Measurements from ENCODE around the gene RNF38.
"Not testable (repeated sequence)": the region's sequence is repeated elsewhere in the genome, so short reads cannot be mapped to it uniquely, and the experiment has no call there.

RNF38 gene

DNA sequence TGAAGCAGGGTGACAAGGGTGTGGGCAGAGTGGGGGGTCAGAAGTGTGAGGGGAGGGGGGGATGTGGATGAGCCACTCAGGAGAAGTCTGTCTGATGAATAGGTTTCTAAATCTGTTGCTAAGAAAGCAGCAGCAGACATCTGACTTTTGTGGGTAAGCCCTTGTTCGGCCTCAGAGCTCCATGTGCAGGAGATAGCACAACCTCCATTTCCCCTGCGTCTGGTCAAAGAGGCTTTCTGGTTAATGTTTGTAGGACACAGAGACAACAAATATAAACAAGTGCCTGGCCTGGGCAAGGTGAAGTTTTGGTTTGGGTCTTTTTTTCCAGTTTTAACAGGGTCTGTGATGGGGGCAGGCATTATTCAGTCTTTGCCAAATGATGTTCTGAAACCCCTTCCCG lies 84.8 kb downstream of the RNF38 start:
- Histone ChIP-seq H3K9me3 (ENCODE audit: control insufficient read depth, insufficient read depth, low read length) (no peaks in the 10 kb centered on the region), H3K9ac (ENCODE audit: low read depth, low read length) (no peak overlapping the region), H3K4me1 (ENCODE audit: insufficient read depth, low read length) (peaks cover 23% of the 10 kb centered on the region), H3K36me3 (ENCODE audit: insufficient read depth, low read length) (no peaks in the 10 kb centered on the region)

GRCh38 chr9:36314740-36315139 lies 85.3 kb downstream of the RNF38 start:
- Histone ChIP-seq H3K9me3 (ENCODE audit: control insufficient read depth, insufficient read depth, low read length) (no peaks in the 10 kb centered on the region), H3K36me3 (ENCODE audit: insufficient read depth, low read length) (no peaks in the 10 kb centered on the region), H3K4me1 (ENCODE audit: insufficient read depth, low read length) (peaks cover 21% of the 10 kb centered on the region), H3K9ac (ENCODE audit: low read depth, low read length) (no peak overlapping the region)

DNA sequence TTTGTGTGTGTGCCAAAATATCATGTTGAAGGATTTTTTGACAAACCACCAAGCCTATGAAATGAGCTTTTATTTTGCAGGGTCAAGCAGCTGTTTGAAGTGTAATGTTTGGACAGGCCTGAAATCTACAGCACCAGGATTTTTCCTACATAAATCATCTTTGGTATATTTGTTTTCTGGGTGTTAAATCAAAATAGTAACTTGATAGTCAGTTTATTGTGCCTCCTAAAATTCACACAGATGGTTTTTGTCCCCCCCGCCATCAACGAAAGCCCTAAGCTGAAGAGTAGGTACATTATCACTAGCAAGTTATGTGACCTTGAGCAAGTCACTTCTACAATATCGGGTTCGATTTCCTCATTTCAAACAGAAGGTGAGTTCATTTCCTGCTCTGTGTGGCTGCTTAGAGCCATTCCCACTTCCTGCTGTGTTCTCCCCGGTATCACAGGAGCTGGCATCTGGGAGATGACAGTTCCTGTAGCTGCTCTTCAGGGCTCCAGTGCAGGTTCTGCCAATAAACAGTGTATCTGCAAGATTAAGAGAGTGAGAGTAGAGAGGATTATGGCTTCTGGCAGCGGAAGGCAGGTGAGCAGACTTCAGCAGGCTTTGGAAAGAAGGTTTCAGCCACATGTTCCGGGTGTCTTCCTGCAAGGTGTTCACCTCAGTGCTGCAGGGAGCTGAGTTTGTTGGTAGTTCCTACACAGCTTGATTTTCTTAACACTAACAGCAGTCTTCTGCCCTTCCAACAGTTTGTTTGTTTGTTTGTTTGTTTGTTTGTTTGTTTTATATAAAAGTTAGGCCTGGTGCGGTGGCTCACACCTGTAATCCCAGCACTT lies 93.4 kb downstream of the RNF38 start:
- Histone ChIP-seq H3K9me3 (ENCODE audit: control insufficient read depth, insufficient read depth, low read length) (no peaks in the 10 kb centered on the region), H3K4me1 (ENCODE audit: insufficient read depth, low read length) (no peaks in the 10 kb centered on the region; the same call in 1 of the 2 replicates), H3K36me3 (ENCODE audit: insufficient read depth, low read length) (no peaks in the 10 kb centered on the region), H3K9ac (ENCODE audit: low read depth, low read length) (no peak overlapping the region)

- not testable (repeated sequence) for H3K9me3 ChIP-seq (ENCODE audit: control insufficient read depth, insufficient read depth, low read length); H3K4me1 ChIP-seq (ENCODE audit: insufficient read depth, low read length); H3K36me3 ChIP-seq (ENCODE audit: insufficient read depth, low read length); H3K9ac ChIP-seq (ENCODE audit: low read depth, low read length)
Observed at GRCh38 chr9:36304366-36304765, 95.7 kb downstream of the RNF38 start.

- H3K9me3 ChIP-seq (ENCODE audit: control insufficient read depth, insufficient read depth, low read length), result no peaks in the 10 kb centered on the region
- no peak overlapping the region for H3K9ac ChIP-seq (ENCODE audit: low read depth, low read length)
- H3K36me3 ChIP-seq (ENCODE audit: insufficient read depth, low read length), result no peaks in the 10 kb centered on the region
- H3K4me1 ChIP-seq (ENCODE audit: insufficient read depth, low read length), result peaks cover 6% of the 10 kb centered on the region; the same call in 1 of the 2 replicates
Observed at GRCh38 chr9:36301227-36301626, 98.8 kb downstream of the RNF38 start.

DNA sequence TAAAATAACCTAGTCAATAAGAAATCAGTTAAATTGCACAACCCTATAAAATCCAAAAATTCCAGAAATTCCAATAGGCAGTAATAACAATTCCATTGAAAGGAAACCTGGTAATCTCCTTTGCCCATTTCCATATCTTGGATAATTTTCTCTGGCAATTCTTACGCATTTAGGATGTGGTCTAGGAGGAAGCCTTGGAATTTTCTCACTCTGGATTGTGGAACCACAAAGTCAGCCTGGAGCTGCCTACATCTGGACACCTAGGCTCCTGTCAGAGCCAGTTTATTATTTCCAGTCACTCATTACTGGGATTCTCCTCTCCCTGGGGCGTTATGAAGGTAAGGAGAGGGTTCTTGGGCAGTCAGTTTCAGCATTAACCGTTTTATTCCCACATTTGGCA lies 101.5 kb downstream of the RNF38 start:
- Histone ChIP-seq H3K9ac (ENCODE audit: low read depth, low read length) (no peak overlapping the region), H3K36me3 (ENCODE audit: insufficient read depth, low read length) (no peaks in the 10 kb centered on the region)

DNA sequence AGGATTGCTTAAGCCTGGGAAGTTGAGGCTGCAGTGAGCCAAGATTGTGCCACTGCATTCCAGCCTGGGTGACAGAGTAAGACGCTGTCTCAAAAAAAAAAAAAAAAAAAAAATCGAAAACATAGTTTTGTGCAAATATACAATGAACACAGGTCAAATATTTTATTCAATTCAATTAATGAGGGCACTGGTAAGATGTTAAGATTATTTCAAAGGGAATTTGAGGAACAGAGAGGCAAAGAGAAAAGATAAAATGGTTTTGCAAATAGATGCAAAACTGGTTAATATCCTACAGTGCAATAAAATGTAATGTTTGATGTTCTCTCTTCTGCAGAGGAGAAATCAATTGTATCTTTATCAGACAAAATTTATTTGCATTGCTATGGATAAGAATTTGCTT lies 102.3 kb downstream of the RNF38 start:
- H3K9me3 ChIP-seq (ENCODE audit: control insufficient read depth, insufficient read depth, low read length), result no peaks in the 10 kb centered on the region
- peaks cover 6% of the 10 kb centered on the region; the same call in 1 of the 2 replicates for H3K4me1 ChIP-seq (ENCODE audit: insufficient read depth, low read length)
- H3K36me3 ChIP-seq (ENCODE audit: insufficient read depth, low read length), result no peaks in the 10 kb centered on the region
- H3K9ac ChIP-seq (ENCODE audit: low read depth, low read length), result no peak overlapping the region

More for the DNA sequence above, 101.5 kb downstream of the RNF38 start:
- H3K4me1 ChIP-seq (ENCODE audit: insufficient read depth, low read length), result peaks cover 6% of the 10 kb centered on the region; the same call in 1 of the 2 replicates
- H3K9me3 ChIP-seq (ENCODE audit: control insufficient read depth, insufficient read depth, low read length), result no peaks in the 10 kb centered on the region

- not testable (repeated sequence) for H3K9me3 ChIP-seq (ENCODE audit: control insufficient read depth, insufficient read depth, low read length); H3K9ac ChIP-seq (ENCODE audit: low read depth, low read length); H3K36me3 ChIP-seq (ENCODE audit: insufficient read depth, low read length)
- H3K4me1 ChIP-seq (ENCODE audit: insufficient read depth, low read length), result peaks cover 11% of the 10 kb centered on the region; the same call in 1 of the 2 replicates
Observed at GRCh38 chr9:36294996-36295395, 105.1 kb downstream of the RNF38 start.

DNA sequence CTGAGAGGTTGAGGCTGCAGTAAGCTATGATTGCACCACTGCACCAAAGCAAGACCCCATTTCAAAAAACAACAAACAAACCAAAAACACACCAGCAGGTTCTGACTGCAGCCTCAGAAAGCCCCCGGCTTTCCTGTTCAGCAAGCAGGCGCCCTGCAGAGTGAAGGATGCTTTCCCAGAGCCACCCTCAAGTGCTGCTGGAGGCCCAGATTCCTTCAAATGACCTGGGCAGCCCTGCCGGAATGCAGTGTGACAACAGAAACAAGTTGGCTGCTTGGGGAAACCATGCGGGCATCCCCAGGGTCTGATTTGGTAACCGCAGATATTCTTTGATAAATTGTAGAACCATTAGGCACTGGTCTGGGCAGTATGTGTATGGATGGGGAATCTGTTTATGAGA lies 106.2 kb downstream of the RNF38 start:
- Histone ChIP-seq H3K9me3 (ENCODE audit: control insufficient read depth, insufficient read depth, low read length) (no peaks in the 10 kb centered on the region), H3K9ac (ENCODE audit: low read depth, low read length) (no peak overlapping the region), H3K36me3 (ENCODE audit: insufficient read depth, low read length) (no peaks in the 10 kb centered on the region), H3K4me1 (ENCODE audit: insufficient read depth, low read length) (peaks cover 11% of the 10 kb centered on the region; the same call in 1 of the 2 replicates)

DNA sequence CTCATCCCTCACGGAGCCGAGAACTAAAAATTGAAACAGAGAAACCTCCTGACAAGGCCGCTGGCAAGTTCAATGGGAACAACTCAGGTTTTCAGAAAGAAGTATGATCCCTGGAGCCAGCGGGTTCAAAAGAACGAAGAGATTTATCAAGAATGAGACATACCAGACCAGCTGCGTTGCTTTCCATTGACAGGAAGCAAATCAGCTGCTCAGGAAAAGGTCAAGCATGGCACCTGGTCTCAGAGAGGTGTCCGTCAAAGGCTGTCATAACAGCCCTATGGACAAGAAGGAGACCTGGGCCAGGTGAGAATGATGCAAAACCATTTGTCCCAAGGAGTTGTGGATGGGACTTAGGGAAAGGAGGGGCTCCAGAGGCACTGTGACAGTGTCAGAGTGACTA lies 106.9 kb downstream of the RNF38 start:
- no peak overlapping the region for H3K9ac ChIP-seq (ENCODE audit: low read depth, low read length)
- peaks cover 11% of the 10 kb centered on the region; the same call in 1 of the 2 replicates for H3K4me1 ChIP-seq (ENCODE audit: insufficient read depth, low read length)
- H3K9me3 ChIP-seq (ENCODE audit: control insufficient read depth, insufficient read depth, low read length), result no peaks in the 10 kb centered on the region
- H3K36me3 ChIP-seq (ENCODE audit: insufficient read depth, low read length), result no peaks in the 10 kb centered on the region

DNA sequence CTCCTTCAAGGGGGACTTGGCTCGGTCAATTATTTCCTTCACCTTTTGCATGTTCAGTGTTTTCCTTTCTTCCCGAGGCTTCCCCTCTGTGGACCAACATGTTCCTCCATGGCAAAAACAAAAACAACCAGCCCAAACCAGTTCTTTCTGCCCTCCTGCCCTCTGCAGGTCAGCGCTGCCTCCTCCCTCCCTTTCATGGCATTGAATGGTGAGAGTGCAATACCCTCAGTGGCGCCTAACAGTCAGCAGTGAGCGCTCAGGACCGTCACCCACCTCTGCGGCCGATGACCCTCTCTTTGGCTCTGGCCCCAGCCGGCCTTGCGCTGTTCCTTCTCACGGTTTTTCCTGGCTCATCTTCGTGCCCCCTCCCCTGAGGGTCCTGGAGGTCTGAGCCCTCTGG lies 107.4 kb downstream of the RNF38 start:
- no peak overlapping the region for H3K9ac ChIP-seq (ENCODE audit: low read depth, low read length)
- peaks cover 11% of the 10 kb centered on the region; the same call in 1 of the 2 replicates for H3K4me1 ChIP-seq (ENCODE audit: insufficient read depth, low read length)
- H3K36me3 ChIP-seq (ENCODE audit: insufficient read depth, low read length), result no peaks in the 10 kb centered on the region
- H3K9me3 ChIP-seq (ENCODE audit: control insufficient read depth, insufficient read depth, low read length), result no peaks in the 10 kb centered on the region

- Histone ChIP-seq H3K36me3 (ENCODE audit: insufficient read depth, low read length) (no peaks in the 10 kb centered on the region), H3K9me3 (ENCODE audit: control insufficient read depth, insufficient read depth, low read length) (no peaks in the 10 kb centered on the region), H3K9ac (ENCODE audit: low read depth, low read length) (no peak overlapping the region), H3K4me1 (ENCODE audit: insufficient read depth, low read length) (0 out of 2 replicates have a peak, but pooled peaks cover 5% of the 10 kb centered on the region)
Observed at GRCh38 chr9:36290996-36291395, 109.1 kb downstream of the RNF38 start.

GRCh38 chr9:36289836-36290435 lies 110.1 kb downstream of the RNF38 start:
- Histone ChIP-seq H3K9ac (ENCODE audit: low read depth, low read length) (no peak overlapping the region), H3K9me3 (ENCODE audit: control insufficient read depth, insufficient read depth, low read length) (no peaks in the 10 kb centered on the region), H3K4me1 (ENCODE audit: insufficient read depth, low read length) (0 out of 2 replicates have a peak, but pooled peaks cover 5% of the 10 kb centered on the region), H3K36me3 (ENCODE audit: insufficient read depth, low read length) (no peaks in the 10 kb centered on the region)

DNA sequence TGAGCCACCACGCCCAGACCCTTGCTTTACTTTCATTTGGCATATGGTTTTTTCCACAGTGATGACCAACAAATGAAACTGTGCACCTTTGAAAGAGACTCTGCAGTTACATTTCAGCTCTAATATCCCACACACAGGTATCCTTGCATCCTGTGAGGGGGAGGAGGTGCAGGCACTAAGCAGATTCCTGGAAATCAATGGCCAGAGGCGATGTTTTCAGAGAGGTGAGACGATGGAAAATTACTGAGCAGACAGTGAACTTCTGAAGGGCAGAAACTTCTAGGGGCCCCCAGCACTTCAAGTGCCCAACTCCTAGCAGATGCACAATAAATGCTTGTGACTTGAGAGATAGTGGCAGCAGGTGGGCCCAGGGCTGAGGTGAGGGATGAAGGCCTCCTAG lies 112.0 kb downstream of the RNF38 start:
- Histone ChIP-seq H3K9me3 (ENCODE audit: control insufficient read depth, insufficient read depth, low read length) (no peaks in the 10 kb centered on the region), H3K36me3 (ENCODE audit: insufficient read depth, low read length) (no peaks in the 10 kb centered on the region), H3K4me1 (ENCODE audit: insufficient read depth, low read length) (0 out of 2 replicates have a peak, but pooled peaks cover 5% of the 10 kb centered on the region), H3K9ac (ENCODE audit: low read depth, low read length) (no peak overlapping the region)

Data from ES-I3 (cell line).